Stimulated activated CD8-positive, alpha-beta memory T cell treated with anti-CD3 and anti-CD28 coated beads, Interleukin-15, amount 100 ng/mL, for 1 hour (primary cell): ENCODE data around the gene TBC1D22A.
"Not testable (repeated sequence)": the region's sequence is repeated elsewhere in the genome, so short reads cannot be mapped to it uniquely, and the experiment has no call there.

Source experiments
- DNase-seq: peaks from one replicate; pipeline ENCODE4 v3.0.0-alpha.2; 2020; ENCODE audit warnings: low read depth

Gene TBC1D22A

GRCh38 chr22:46774253-46774979, 12.0 kb downstream of the TBC1D22A start:
- DNase-seq, result no peak

- no peak for DNase-seq
Measured at GRCh38 chr22:46774980-46775849, 12.8 kb downstream of the TBC1D22A start.

- no peak for DNase-seq
Measured at GRCh38 chr22:46775850-46776826, 13.7 kb downstream of the TBC1D22A start.

GRCh38 chr22:46776876-46777608, 14.6 kb downstream of the TBC1D22A start:
- no peak for DNase-seq

- no peak for DNase-seq
Measured at GRCh38 chr22:46777609-46777970, 15.1 kb downstream of the TBC1D22A start.

GRCh38 chr22:46779023-46779422, 16.6 kb downstream of the TBC1D22A start:
- no peak for DNase-seq

- no peak for DNase-seq
Measured at GRCh38 chr22:46779651-46780050, 17.2 kb downstream of the TBC1D22A start.

GRCh38 chr22:46780453-46780852, 18.0 kb downstream of the TBC1D22A start:
- no peak for DNase-seq

GRCh38 chr22:46781291-46781690, 18.8 kb downstream of the TBC1D22A start:
- DNase-seq, result no peak

GRCh38 chr22:46782200-46782599, 19.8 kb downstream of the TBC1D22A start:
- DNase-seq, result not testable (repeated sequence)

- no peak for DNase-seq
Measured at GRCh38 chr22:46783721-46784120, 21.3 kb downstream of the TBC1D22A start.

GRCh38 chr22:46788441-46789172, 26.2 kb downstream of the TBC1D22A start:
- no peak for DNase-seq

GRCh38 chr22:46789992-46790391, 27.5 kb downstream of the TBC1D22A start:
- DNase-seq, result no peak

GRCh38 chr22:46791201-46791731, 28.8 kb downstream of the TBC1D22A start:
- DNase-seq, result peak; percentile 63

GRCh38 chr22:46792061-46792796, 29.8 kb downstream of the TBC1D22A start:
- no peak for DNase-seq

- no peak for DNase-seq
Measured at GRCh38 chr22:46792841-46793261, 30.4 kb downstream of the TBC1D22A start.

- no peak for DNase-seq
Measured at GRCh38 chr22:46793497-46793896, 31.0 kb downstream of the TBC1D22A start.

- DNase-seq, result no peak
Measured at GRCh38 chr22:46794067-46794466, 31.6 kb downstream of the TBC1D22A start.

GRCh38 chr22:46794491-46794890, 32.0 kb downstream of the TBC1D22A start:
- no peak for DNase-seq

GRCh38 chr22:46795140-46795539, 32.7 kb downstream of the TBC1D22A start:
- no peak for DNase-seq
